Activated naive CD4-positive, alpha-beta T cell treated with anti-CD3 and anti-CD28 coated beads, Interleukin-2, amount 50 U/mL, for 72 hours (primary cell): ENCODE data around the gene PTH2. TPM values are rescaled to one million over a fixed set of nuclear protein-coding genes. Genes with fewer than 3 reads are reported as not detected.

ENCODE experiments used
- ATAC-seq, 2 donors: fragments of 150-1000 bp; cut with Tn5 transposase; 2 replicates each; pipeline ENCODE4 v1.10.0; 2021; ENCODE audit warnings: mild to moderate bottlenecking in 2 of 2, moderate library complexity in 2 of 2
- DNase-seq, 2 donors: peaks; one replicate each; pipeline ENCODE4 v3.0.0; 2021 to 2022; ENCODE audit warnings: low spot score in 2 of 2
- H3K27ac Mint-ChIP-seq, 2 donors: one replicate each; pipeline ENCODE4 v1.8.0; 2022; ENCODE audit warnings: mild to moderate bottlenecking in 2 of 2, mixed read lengths in 2 of 2
- H3K36me3 Mint-ChIP-seq, 2 donors: one replicate each; pipeline ENCODE4 v1.8.0; 2022; ENCODE audit warnings: mixed read lengths in 2 of 2
- H3K9me3 Mint-ChIP-seq, 2 donors: one replicate each; pipeline ENCODE4 v1.8.0; 2022; ENCODE audit warnings: mixed read lengths in 2 of 2
- total RNA-seq, 2 donors: library from RNA; stranded (reverse); gene quantifications; one replicate each; pipeline ENCODE4 v1.2.3, GENCODE V29; 2022

The PTH2 gene
- total RNA-seq, 2 donors from 2014 or later = not detected

GRCh38 chr19:49438261-49438660, 15.0 kb upstream of the PTH2 start:
- ATAC-seq = no peak
- H3K27ac Mint-ChIP-seq = no peak overlapping the region

GRCh38 chr19:49437231-49437630, 14.0 kb upstream of the PTH2 start:
- H3K36me3 Mint-ChIP-seq = peaks cover 0 to 1% of the 10 kb centered on the region in 2 donors
- ATAC-seq (no peak), DNase-seq (no peak)
- no peak overlapping the region for H3K27ac Mint-ChIP-seq
- no peaks in the 10 kb centered on the region for H3K9me3 Mint-ChIP-seq

More at GRCh38 chr19:49438261-49438660, 15.0 kb upstream of the PTH2 start:
- DNase-seq = no peak
- H3K9me3 Mint-ChIP-seq = no peaks in the 10 kb centered on the region
- H3K36me3 Mint-ChIP-seq = no peaks in the 10 kb centered on the region

DNA sequence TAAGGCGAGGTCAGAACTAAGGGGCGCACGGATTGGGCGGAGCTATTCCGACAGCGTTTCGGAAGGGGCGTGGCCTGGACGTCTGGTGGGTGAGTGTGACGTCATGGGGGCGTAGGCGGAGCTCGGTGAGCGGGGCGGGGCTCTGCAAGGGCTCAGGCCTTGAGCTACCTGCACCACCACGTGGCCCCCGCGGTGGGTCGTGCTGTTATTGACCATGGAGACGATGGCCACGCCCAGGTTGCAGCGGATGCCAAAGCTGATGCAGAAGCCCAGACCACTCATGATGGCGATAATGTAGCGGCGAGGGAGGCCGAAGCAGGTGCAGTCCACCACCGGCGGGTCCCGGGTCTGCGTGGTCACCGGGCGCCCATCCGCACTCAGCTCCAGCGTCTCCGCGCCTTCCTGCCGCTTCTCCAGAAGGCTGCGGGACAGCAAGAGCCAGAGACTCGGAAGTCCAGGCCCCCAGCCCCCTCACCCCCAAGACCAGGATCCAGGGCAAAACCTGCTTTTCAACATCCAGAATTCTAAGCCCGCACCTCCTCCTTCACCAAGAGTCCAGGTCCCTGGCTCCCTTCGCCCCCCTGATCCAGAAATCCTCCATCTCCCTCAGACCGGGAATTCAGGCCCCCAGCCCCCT, 13.3 kb upstream of the PTH2 start:
- H3K27ac Mint-ChIP-seq = no peak overlapping the region
- peak in 1 of 2 donors; percentile 33 for ATAC-seq

DNA sequence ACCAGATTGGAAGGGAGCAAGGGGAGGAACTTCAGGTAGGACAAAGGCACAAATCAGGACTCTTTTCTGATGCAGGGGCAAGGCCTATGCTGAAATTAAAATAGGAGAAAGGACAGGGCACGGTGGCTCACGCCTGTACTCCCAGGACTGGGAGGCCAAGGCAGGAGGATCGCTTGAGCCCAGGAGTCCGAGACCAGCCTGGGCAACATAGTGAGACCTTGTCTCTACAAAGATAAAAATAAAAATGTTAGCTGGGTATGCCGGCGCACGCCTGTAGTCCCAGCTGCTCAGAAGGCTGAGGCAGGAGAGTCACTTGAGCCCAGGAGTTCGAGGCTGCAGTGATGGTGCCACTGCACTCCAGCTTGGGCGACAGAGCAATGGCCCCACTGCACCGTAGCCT, 12.4 kb upstream of the PTH2 start:
- ATAC-seq = no peak

More for the DNA sequence above, 13.3 kb upstream of the PTH2 start:
- no peaks in the 10 kb centered on the region for H3K9me3 Mint-ChIP-seq
- DNase-seq = peak in 1 of 2 donors; percentile 68
- H3K36me3 Mint-ChIP-seq = peaks cover 0 to 5% of the 10 kb centered on the region in 2 donors

GRCh38 chr19:49434907-49435583, 11.8 kb upstream of the PTH2 start:
- no peak for ATAC-seq
- Mint-ChIP-seq H3K36me3 (peaks cover 0 to 5% of the 10 kb centered on the region in 2 donors), H3K9me3 (no peaks in the 10 kb centered on the region), H3K27ac (no peak overlapping the region)
- DNase-seq = no peak

More for the DNA sequence above, 12.4 kb upstream of the PTH2 start:
- H3K27ac Mint-ChIP-seq = no peak overlapping the region
- peaks cover 0 to 5% of the 10 kb centered on the region in 2 donors for H3K36me3 Mint-ChIP-seq
- DNase-seq = no peak
- no peaks in the 10 kb centered on the region for H3K9me3 Mint-ChIP-seq

- ATAC-seq (no peak), DNase-seq (no peak)
- peaks cover 5 to 6% of the 10 kb centered on the region in 2 donors for H3K36me3 Mint-ChIP-seq
- no peaks in the 10 kb centered on the region for H3K9me3 Mint-ChIP-seq
- no peak overlapping the region for H3K27ac Mint-ChIP-seq
These were observed 10.1 kb upstream of the PTH2 start for GRCh38 chr19:49433240-49433901.

DNA sequence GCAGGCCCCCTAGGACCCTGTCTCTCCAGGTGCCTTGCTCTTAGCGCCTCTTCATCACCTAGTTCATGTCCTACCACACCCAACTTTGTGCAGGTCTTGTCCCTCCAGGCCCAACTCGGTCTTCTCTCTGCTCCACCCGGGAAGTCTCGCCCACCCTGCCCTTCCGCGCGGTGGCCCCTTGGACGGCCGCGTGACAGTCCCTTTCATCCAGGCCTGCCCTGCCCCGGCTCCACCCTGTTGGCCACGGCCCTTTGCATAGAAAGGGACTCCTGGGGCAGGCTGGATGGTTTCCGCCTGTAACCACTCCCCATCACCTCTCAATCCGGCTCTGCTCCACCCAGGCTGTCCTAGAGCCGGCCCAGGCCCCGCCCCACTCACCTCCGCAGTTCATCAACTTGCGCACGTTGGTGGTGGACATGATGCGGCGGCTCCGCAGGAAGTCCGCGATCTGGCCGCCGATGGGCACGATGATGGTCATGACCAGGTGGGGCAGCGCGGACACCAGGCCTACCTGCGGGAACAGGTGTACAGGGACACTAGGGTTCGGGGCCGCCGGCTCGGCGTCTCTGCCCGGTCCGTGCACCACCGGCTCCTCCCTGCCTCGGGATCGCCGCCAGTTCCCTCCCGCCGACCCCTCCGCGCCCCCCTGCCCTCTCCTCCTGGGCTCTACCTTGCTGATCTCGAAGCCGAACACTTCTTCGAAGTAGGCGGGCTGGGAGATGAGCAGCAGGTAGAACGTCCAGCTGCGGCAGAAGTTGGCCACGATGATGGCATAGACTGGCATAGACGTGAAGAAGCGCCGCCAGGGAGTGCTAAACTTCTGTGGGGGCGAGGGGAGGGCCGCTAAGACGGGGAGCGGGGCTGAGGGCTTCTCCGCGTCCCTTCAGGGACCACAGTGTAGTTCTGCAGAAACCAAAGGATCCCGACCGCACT, 9.2 kb upstream of the PTH2 start:
- Mint-ChIP-seq H3K9me3 (no peaks in the 10 kb centered on the region), H3K27ac (no peak overlapping the region), H3K36me3 (peaks cover 5 to 6% of the 10 kb centered on the region in 2 donors)
- DNase-seq = no peak
- ATAC-seq = peak in 1 of 2 donors; percentile 61

DNA sequence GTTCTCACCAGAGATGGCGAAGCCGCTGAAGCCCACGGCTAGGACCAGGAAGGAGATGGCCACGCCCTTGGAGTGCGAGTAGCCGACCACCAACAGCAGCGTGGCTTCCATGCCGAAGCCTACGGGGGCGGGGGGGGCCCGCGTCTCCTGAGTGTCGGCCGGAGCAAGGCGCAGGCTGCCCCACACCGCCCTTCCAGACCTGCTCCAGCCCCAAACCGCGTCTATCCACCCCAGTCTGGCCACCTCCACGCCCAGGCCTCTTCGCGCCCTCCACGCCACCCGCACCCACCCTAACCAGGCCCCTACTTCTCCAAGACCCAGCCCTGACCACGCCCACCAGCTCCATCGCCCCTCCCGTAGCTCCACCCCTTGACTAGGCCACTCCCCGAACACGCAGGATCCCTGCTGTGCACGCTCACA, 8.1 kb upstream of the PTH2 start:
- no peaks in the 10 kb centered on the region for H3K9me3 Mint-ChIP-seq
- DNase-seq = peak in 1 of 2 donors; percentile 51
- no peak for ATAC-seq
- H3K36me3 Mint-ChIP-seq = peaks cover 5 to 15% of the 10 kb centered on the region in 2 donors
- no peak overlapping the region for H3K27ac Mint-ChIP-seq

GRCh38 chr19:49430678-49431329, 7.6 kb upstream of the PTH2 start:
- DNase-seq (no peak), ATAC-seq (peak; percentile 56 to 61)
- H3K9me3 Mint-ChIP-seq = no peaks in the 10 kb centered on the region
- H3K27ac Mint-ChIP-seq = no peak overlapping the region
- H3K36me3 Mint-ChIP-seq = peaks cover 5 to 18% of the 10 kb centered on the region in 2 donors

GRCh38 chr19:49430172-49430677, 7.0 kb upstream of the PTH2 start:
- ATAC-seq (peak in 1 of 2 donors; percentile 17), DNase-seq (no peak)
- Mint-ChIP-seq H3K9me3 (no peaks in the 10 kb centered on the region), H3K27ac (no peak overlapping the region), H3K36me3 (peaks cover 5 to 18% of the 10 kb centered on the region in 2 donors)

GRCh38 chr19:49428547-49429451, 5.6 kb upstream of the PTH2 start:
- DNase-seq (no peak), ATAC-seq (no peak)
- H3K36me3 Mint-ChIP-seq = peaks cover 5 to 18% of the 10 kb centered on the region in 2 donors
- no peak overlapping the region for H3K27ac Mint-ChIP-seq
- H3K9me3 Mint-ChIP-seq = no peaks in the 10 kb centered on the region

- peak in 1 of 2 donors; percentile 37 for ATAC-seq
- Mint-ChIP-seq H3K27ac (no peak overlapping the region), H3K36me3 (peaks cover 5 to 18% of the 10 kb centered on the region in 2 donors), H3K9me3 (no peaks in the 10 kb centered on the region)
- no peak for DNase-seq
These were observed 4.8 kb upstream of the PTH2 start for GRCh38 chr19:49427855-49428546.

DNA sequence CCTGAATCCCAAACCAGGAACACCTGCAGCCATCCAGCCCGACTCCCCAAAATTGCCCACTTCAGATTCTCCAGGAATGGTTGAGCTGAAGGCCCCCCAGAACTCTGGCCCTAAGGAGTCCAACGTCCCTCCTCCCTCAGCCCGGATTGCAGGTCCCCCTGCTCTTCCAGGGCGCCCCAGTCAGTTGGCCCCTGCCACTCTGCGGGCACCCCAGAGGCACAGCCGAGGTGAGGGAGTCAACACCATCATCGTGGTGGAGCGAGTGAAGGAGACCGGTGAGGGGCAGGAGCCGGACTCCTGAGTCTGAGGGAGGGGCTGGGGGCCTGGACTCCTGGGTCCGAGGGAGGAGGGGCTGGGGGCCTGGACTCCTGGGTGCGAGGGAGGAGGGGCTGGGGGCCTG, 4.1 kb upstream of the PTH2 start:
- DNase-seq (no peak), ATAC-seq (no peak)
- no peak overlapping the region for H3K27ac Mint-ChIP-seq
- H3K36me3 Mint-ChIP-seq = peaks cover 5 to 18% of the 10 kb centered on the region in 2 donors
- no peaks in the 10 kb centered on the region for H3K9me3 Mint-ChIP-seq

- DNase-seq (peak in 1 of 2 donors; percentile 52), ATAC-seq (no peak)
- H3K9me3 Mint-ChIP-seq = no peaks in the 10 kb centered on the region
- peaks cover 0 to 24% of the 10 kb centered on the region in 2 donors for H3K36me3 Mint-ChIP-seq
- H3K27ac Mint-ChIP-seq = no peak overlapping the region
These were observed 2.8 kb upstream of the PTH2 start for GRCh38 chr19:49425922-49426592.
